Activated CD4-positive, alpha-beta T cell treated with anti-CD3 and anti-CD28 coated beads, Interleukin-2, amount 10 ng/mL, durations not matched to agents 7 days and 5 days (primary cell): ENCODE data around the gene CASK. TPM values are rescaled to one million over a fixed set of nuclear protein-coding genes. Genes with fewer than 3 reads are reported as not detected.
"Not testable (repeated sequence)": the region's sequence is repeated elsewhere in the genome, so short reads cannot be mapped to it uniquely, and the experiment has no call there.

ENCODE experiments used
- CTCF ChIA-PET: fragments of 350-600 bp; sonication (Branson Sonifier 250); formaldehyde crosslinking; loops from one replicate; lab custom pipeline; 2021; ENCODE audit warnings: antibody characterized with exemption; lab: Charles Lee
- POLR2A ChIA-PET: fragments of 350-600 bp; sonication (Branson Sonifier 250); formaldehyde crosslinking; loops from one replicate; lab custom pipeline; 2021; ENCODE audit warnings: antibody characterized with exemption; lab: Charles Lee
- DNase-seq: peaks from one replicate; pipeline ENCODE4 v3.0.0-alpha.2; 2020
- H3K27ac Mint-ChIP-seq: one replicate; pipeline ENCODE4 v1.8.0; 2021; ENCODE audit warnings: mild to moderate bottlenecking, moderate library complexity, mixed read lengths
- H3K27me3 Mint-ChIP-seq: one replicate; pipeline ENCODE4 v1.8.0; 2021; ENCODE audit warnings: mixed read lengths
- H3K36me3 Mint-ChIP-seq: one replicate; pipeline ENCODE4 v1.8.0; 2021; ENCODE audit warnings: low read depth, mixed read lengths
- H3K4me1 Mint-ChIP-seq: one replicate; pipeline ENCODE4 v1.8.0; 2021; ENCODE audit warnings: mixed read lengths
- H3K4me3 Mint-ChIP-seq: one replicate; pipeline ENCODE4 v1.8.0; 2021; ENCODE audit warnings: mild to moderate bottlenecking, moderate library complexity, mixed read lengths
- H3K9me3 Mint-ChIP-seq: one replicate; pipeline ENCODE4 v1.8.0; 2021; ENCODE audit warnings: mixed read lengths
- total RNA-seq, 2 experiments: library from RNA; stranded (reverse); gene quantifications; one replicate each; pipeline ENCODE4 v1.2.3, GENCODE V29; 2021

CASK gene
- total RNA-seq, 2 experiments from 2014 or later, result 30.8 to 32.4 TPM

GRCh38 chrX:41688835-41689234, 234.5 kb downstream of the CASK start, which contains the start of gene GPR34:
Gene GPR34 (plus strand): TSS chrX:41688973. CDS start chrX:41695634, 6,661 bp downstream.
- Mint-ChIP-seq H3K9me3 (no peaks in the 10 kb centered on the region), H3K4me3 (no peak within 1 kb of the TSS), H3K27me3 (no peaks in the 10 kb centered on the region), H3K4me1 (peaks cover 40% of the 10 kb centered on the region), H3K27ac (no peak within 1 kb of the TSS), H3K36me3 (peaks cover 5% of the 10 kb centered on the region)
- peak; percentile 15 for DNase-seq
- ChIA-PET POLR2A (no interaction called here), CTCF (interaction anchor here (0.6 kb wide), 1 partner anchor 619 kb away, joined by 3 read pairs; no protein-coding TSS in a partner anchor)

- H3K36me3 Mint-ChIP-seq, result peaks cover 2% of the 10 kb centered on the region
- H3K27me3 Mint-ChIP-seq, result no peaks in the 10 kb centered on the region
- peaks cover 34% of the 10 kb centered on the region for H3K4me1 Mint-ChIP-seq
- no peak overlapping the region for H3K27ac Mint-ChIP-seq
- DNase-seq, result no peak
- POLR2A ChIA-PET, result no interaction called here
- H3K9me3 Mint-ChIP-seq, result no peaks in the 10 kb centered on the region
- H3K4me3 Mint-ChIP-seq, result no peak overlapping the region
- CTCF ChIA-PET, result interaction anchor here (0.6 kb wide), 1 partner anchor 620 kb away, joined by 3 read pairs; no protein-coding TSS in a partner anchor
These were observed 235.2 kb downstream of the CASK start for GRCh38 chrX:41688156-41688555.

GRCh38 chrX:41686788-41687187, 236.6 kb downstream of the CASK start:
- Mint-ChIP-seq H3K4me1 (peaks cover 22% of the 10 kb centered on the region), H3K36me3 (peaks cover 2% of the 10 kb centered on the region), H3K9me3 (no peaks in the 10 kb centered on the region), H3K27me3 (no peaks in the 10 kb centered on the region), H3K27ac (no peak overlapping the region), H3K4me3 (no peak overlapping the region)
- ChIA-PET CTCF (no interaction called here), POLR2A (no interaction called here)
- DNase-seq, result no peak

- no peak for DNase-seq
- Mint-ChIP-seq H3K9me3 (no peaks in the 10 kb centered on the region), H3K27ac (no peak overlapping the region), H3K4me3 (no peak overlapping the region), H3K36me3 (peaks cover 2% of the 10 kb centered on the region), H3K4me1 (peaks cover 22% of the 10 kb centered on the region), H3K27me3 (no peaks in the 10 kb centered on the region)
- CTCF ChIA-PET, result no interaction called here
- POLR2A ChIA-PET, result no interaction called here
These were observed 238.4 kb downstream of the CASK start for GRCh38 chrX:41684940-41685339.

- Mint-ChIP-seq H3K27ac (no peak overlapping the region), H3K4me1 (peaks cover 22% of the 10 kb centered on the region), H3K4me3 (no peak overlapping the region), H3K36me3 (peaks cover 3% of the 10 kb centered on the region), H3K9me3 (no peaks in the 10 kb centered on the region), H3K27me3 (no peaks in the 10 kb centered on the region)
- ChIA-PET CTCF (no interaction called here), POLR2A (no interaction called here)
- no peak for DNase-seq
These were observed 239.2 kb downstream of the CASK start for GRCh38 chrX:41684138-41684537.

GRCh38 chrX:41677183-41678060, 245.9 kb downstream of the CASK start:
- ChIA-PET CTCF (no interaction called here), POLR2A (no interaction called here)
- Mint-ChIP-seq H3K9me3 (no peaks in the 10 kb centered on the region), H3K27ac (no peak overlapping the region), H3K27me3 (no peaks in the 10 kb centered on the region), H3K4me1 (peaks cover 17% of the 10 kb centered on the region), H3K4me3 (no peak overlapping the region), H3K36me3 (peaks cover 16% of the 10 kb centered on the region)
- DNase-seq, result no peak

- POLR2A ChIA-PET, DNase-seq, H3K9me3 Mint-ChIP-seq, H3K27me3 Mint-ChIP-seq, H3K4me3 Mint-ChIP-seq, H3K27ac Mint-ChIP-seq: not testable (repeated sequence)
- CTCF ChIA-PET, result interaction anchor here (0.5 to 0.7 kb wide), 2 partner anchors 656 to 697 kb away, joined by 3 to 4 read pairs; no protein-coding TSS in a partner anchor
- Mint-ChIP-seq H3K36me3 (peaks cover 17% of the 10 kb centered on the region), H3K4me1 (peaks cover 18% of the 10 kb centered on the region)
These were observed 247.0 kb downstream of the CASK start for GRCh38 chrX:41676361-41676760.

- Mint-ChIP-seq H3K9me3 (no peaks in the 10 kb centered on the region), H3K36me3 (peaks cover 24% of the 10 kb centered on the region), H3K4me1 (peaks cover 24% of the 10 kb centered on the region), H3K27ac (no peak overlapping the region), H3K4me3 (no peak overlapping the region), H3K27me3 (no peaks in the 10 kb centered on the region)
- CTCF ChIA-PET, result no interaction called here
- no peak for DNase-seq
- POLR2A ChIA-PET, result no interaction called here
These were observed 250.7 kb downstream of the CASK start for GRCh38 chrX:41672643-41673042.

- Mint-ChIP-seq H3K4me3 (no peak overlapping the region), H3K9me3 (peaks cover 1% of the 10 kb centered on the region), H3K27ac (no peak overlapping the region), H3K36me3 (peaks cover 15% of the 10 kb centered on the region), H3K4me1 (peaks cover 32% of the 10 kb centered on the region), H3K27me3 (no peaks in the 10 kb centered on the region)
- ChIA-PET CTCF (interaction anchor here (0.6 kb wide), 2 partner anchors 24 to 387 kb away, joined by 3 read pairs; no protein-coding TSS in a partner anchor), POLR2A (no interaction called here)
- DNase-seq, result no peak
These were observed 252.3 kb downstream of the CASK start for GRCh38 chrX:41671082-41671481.

GRCh38 chrX:41670112-41670511, 253.2 kb downstream of the CASK start:
- ChIA-PET CTCF (no interaction called here), POLR2A (no interaction called here)
- Mint-ChIP-seq H3K4me1 (peaks cover 37% of the 10 kb centered on the region), H3K27me3 (no peaks in the 10 kb centered on the region), H3K36me3 (peaks cover 18% of the 10 kb centered on the region), H3K27ac (no peak overlapping the region), H3K9me3 (peaks cover 1% of the 10 kb centered on the region), H3K4me3 (no peak overlapping the region)
- no peak for DNase-seq

GRCh38 chrX:41667631-41668030, 255.7 kb downstream of the CASK start:
- peaks cover 26% of the 10 kb centered on the region for H3K36me3 Mint-ChIP-seq
- no peak for DNase-seq
- ChIA-PET CTCF (no interaction called here), POLR2A (no interaction called here)
- peaks cover 32% of the 10 kb centered on the region for H3K4me1 Mint-ChIP-seq
- H3K27ac Mint-ChIP-seq, result no peak overlapping the region
- no peaks in the 10 kb centered on the region for H3K27me3 Mint-ChIP-seq
- H3K4me3 Mint-ChIP-seq, result no peak overlapping the region
- H3K9me3 Mint-ChIP-seq, result peaks cover 1% of the 10 kb centered on the region

- Mint-ChIP-seq H3K4me3 (no peak overlapping the region), H3K27me3 (no peaks in the 10 kb centered on the region), H3K4me1 (peaks cover 30% of the 10 kb centered on the region), H3K9me3 (peaks cover 1% of the 10 kb centered on the region), H3K27ac (no peak overlapping the region), H3K36me3 (peaks cover 25% of the 10 kb centered on the region)
- DNase-seq, result no peak
- CTCF ChIA-PET, result interaction anchor here (0.6 to 1.3 kb wide), 2 partner anchors 9 to 1938 kb away, joined by 3 read pairs; no protein-coding TSS in a partner anchor
- POLR2A ChIA-PET, result no interaction called here
These were observed 257.1 kb downstream of the CASK start for GRCh38 chrX:41666251-41666650.

- ChIA-PET POLR2A (no interaction called here), CTCF (no interaction called here)
- Mint-ChIP-seq H3K9me3 (peaks cover 1% of the 10 kb centered on the region), H3K4me3 (no peak overlapping the region), H3K27ac (no peak overlapping the region), H3K36me3 (peaks cover 28% of the 10 kb centered on the region), H3K4me1 (peaks cover 30% of the 10 kb centered on the region), H3K27me3 (no peaks in the 10 kb centered on the region)
- no peak for DNase-seq
These were observed 257.7 kb downstream of the CASK start for GRCh38 chrX:41665686-41666085.
